HCT116 (cell line): ENCODE measurements around the gene NEURL1B. TPM values are rescaled to one million over a fixed set of nuclear protein-coding genes. Genes with fewer than 3 reads are reported as not detected.

Experiments used
- ATAC-seq: fragments of 200-7000 bp; cut with Tn5 transposase; 2 replicates; pipeline ENCODE4 v1.9.1; 2020; ENCODE audit warnings: mild to moderate bottlenecking, moderate library complexity
- BruUV-seq: library from RNA; stranded (reverse); fragments of 400-500 nt; replicated peaks from 2 replicates; lab custom pipeline; 2021; lab: Mats Ljungman, UMichigan
- CTCF ChIA-PET: fragments of 300-600 bp; sonication (Branson Sonifier 250); formaldehyde crosslinking; loops from one replicate; lab custom pipeline; 2021; ENCODE audit warnings: antibody characterized with exemption; lab: Charles Lee
- POLR2A ChIA-PET: fragments of 300-600, 350-600 bp; sonication (Branson Sonifier 250); formaldehyde crosslinking; loops from one replicate; lab custom pipeline; 2021; ENCODE audit warnings: antibody characterized with exemption; lab: Charles Lee
- RAD21 ChIA-PET, 2 experiments: fragments of 300-600 bp; sonication (Branson Sonifier 250); formaldehyde crosslinking; loops; one replicate each; lab custom pipeline; 2023; ENCODE audit warnings: low total read pairs in 2 of 2; ENCODE audit not compliant: uncharacterized antibody in 2 of 2, unreplicated experiment in 2 of 2, low non-redundant PET in 1 of 2; lab: Charles Lee
- DNase-seq: peaks from one replicate; pipeline ENCODE4 v3.0.0-alpha.2; 2010; ENCODE audit warnings: low read depth, low spot score
- H2AFZ ChIP-seq: fragments of 200-600 bp; shearing (Covaris generic), sonication (generic); 2 replicates; pipeline ENCODE4 v1.6.1; 2017; ENCODE audit warnings: low read depth, mixed run types, mixed read lengths, antibody characterized with exemption, low read length; ENCODE audit not compliant: poor library complexity, severe bottlenecking
- H3K27ac ChIP-seq: 2 replicates; pipeline ENCODE4 v1.5.1; 2012; ENCODE audit warnings: low read depth, low read length
- H3K27me3 ChIP-seq: fragments of 200-600 bp; sonication (generic); 2 replicates; pipeline ENCODE4 v1.6.1; 2016; ENCODE audit warnings: mixed run types, low read length, mixed read lengths; ENCODE audit not compliant: insufficient read depth
- H3K36me3 ChIP-seq, 2 experiments: fragments of 200-500 bp in 1 of 2; fragments of 200-600 bp in 1 of 2; sonication (Bioruptor generic) in 1 of 2; sonication (generic) in 1 of 2; 2 replicates each; pipeline versions ENCODE4 v1.5.1 to v1.6.1; 2014 to 2016; ENCODE audit warnings: low read length in 2 of 2, inconsistent platforms in 1 of 2, mixed read lengths in 1 of 2, mixed run types in 1 of 2; ENCODE audit not compliant: insufficient read depth in 2 of 2, control insufficient read depth in 1 of 2
- H3K4me1 ChIP-seq, 2 experiments: fragments of 200-600 bp in 1 of 2; sonication (generic) in 1 of 2; 2 replicates each; pipeline versions ENCODE4 v1.5.1 to v1.6.1; 2012 to 2017; ENCODE audit warnings: low read length in 2 of 2, inconsistent platforms in 1 of 2, mild to moderate bottlenecking in 1 of 2, mixed read lengths in 1 of 2, mixed run types in 1 of 2, moderate library complexity in 1 of 2; ENCODE audit not compliant: insufficient read depth in 2 of 2, control insufficient read depth in 1 of 2
- H3K4me2 ChIP-seq: fragments of 200-600 bp; sonication (generic); 2 replicates; pipeline ENCODE4 v1.6.1; 2017; ENCODE audit warnings: mixed run types, low read length, mixed read lengths
- H3K4me3 ChIP-seq, 2 experiments: fragments of 200-600 bp in 1 of 2; sonication (generic) in 1 of 2; replicated peaks in 1 of 2; 2 replicates each; pipeline ENCODE4 v1.5.1; 2011 to 2016; ENCODE audit warnings: low read length in 2 of 2, control low read depth in 1 of 2, low read depth in 1 of 2, mild to moderate bottlenecking in 1 of 2, mixed read lengths in 1 of 2, mixed run types in 1 of 2
- H3K79me2 ChIP-seq: fragments of 200-600 bp; sonication (generic); 2 replicates; pipeline ENCODE4 v1.6.1; 2017; ENCODE audit warnings: mild to moderate bottlenecking, mixed run types, low read length, moderate library complexity, mixed read lengths; ENCODE audit not compliant: insufficient read depth
- H3K9ac ChIP-seq: fragments of 200-600 bp; sonication (generic); 2 replicates; pipeline ENCODE4 v1.6.1; 2016; ENCODE audit warnings: low read length, mixed read lengths
- H3K9me2 ChIP-seq: fragments of 200-600 bp; sonication (generic), shearing (Covaris generic); 2 replicates; pipeline ENCODE4 v1.6.1; 2017; ENCODE audit warnings: mixed run types, mild to moderate bottlenecking, moderate library complexity; ENCODE audit not compliant: insufficient read depth
- H3K9me3 ChIP-seq, 2 experiments: fragments of 200-500 bp in 1 of 2; fragments of 200-600 bp in 1 of 2; sonication (Bioruptor generic) in 1 of 2; sonication (generic) in 1 of 2; 2 replicates each; pipeline ENCODE4 v1.6.1; 2014 to 2017; ENCODE audit warnings: low read length in 2 of 2, mixed read lengths in 2 of 2, inconsistent platforms in 1 of 2, low read depth in 1 of 2, mild to moderate bottlenecking in 1 of 2, mixed run types in 1 of 2, moderate library complexity in 1 of 2; ENCODE audit not compliant: control insufficient read depth in 1 of 2, insufficient read depth in 1 of 2
- H4K20me1 ChIP-seq: fragments of 200-600 bp; sonication (generic), shearing (Covaris generic); 2 replicates; pipeline ENCODE4 v1.6.1; 2017; ENCODE audit warnings: mixed run types, mild to moderate bottlenecking, moderate library complexity; ENCODE audit not compliant: insufficient read depth
- CBX3 ChIP-seq: IDR thresholded peaks from 2 replicates; pipeline ENCODE4 v1.6.1; 2012; ENCODE audit warnings: low read depth
- ELF1 ChIP-seq: IDR thresholded peaks from 2 replicates; pipeline ENCODE4 v1.6.1; 2012; ENCODE audit warnings: low read depth, borderline replicate concordance
- EZH2phosphoT487 ChIP-seq: fragments of 200-600 bp; IDR thresholded peaks from 2 replicates; pipeline ENCODE4 v1.6.1; 2018; ENCODE audit warnings: antibody characterized with exemption, borderline replicate concordance
- JUND ChIP-seq: IDR thresholded peaks from 2 replicates; pipeline ENCODE4 v1.6.1; 2012
- MAX ChIP-seq: IDR thresholded peaks from 2 replicates; pipeline ENCODE4 v1.6.1; 2012
- POLR2A ChIP-seq: IDR thresholded peaks from 2 replicates; pipeline ENCODE4 v1.7.0; 2011; ENCODE audit warnings: borderline replicate concordance; ENCODE audit not compliant: insufficient read depth, insufficient read length; ENCODE audit errors: extremely low read depth
- POLR2AphosphoS5 ChIP-seq: IDR thresholded peaks from 2 replicates; pipeline ENCODE4 v1.6.1; 2011; ENCODE audit warnings: mild to moderate bottlenecking, low read depth, low read length, moderate library complexity
- RAD21 ChIP-seq: IDR thresholded peaks from 2 replicates; pipeline ENCODE4 v1.6.1; 2012; ENCODE audit warnings: low read depth, mild to moderate bottlenecking
- REST ChIP-seq: IDR thresholded peaks from 2 replicates; pipeline ENCODE4 v1.6.1; 2012; ENCODE audit warnings: low read depth
- SRF ChIP-seq: IDR thresholded peaks from 2 replicates; pipeline ENCODE4 v1.6.1; 2012; ENCODE audit warnings: low read depth
- YY1 ChIP-seq: IDR thresholded peaks from 2 replicates; pipeline ENCODE4 v1.6.1; 2011; ENCODE audit warnings: low read length, low read depth, moderate library complexity, mild to moderate bottlenecking; ENCODE audit not compliant: insufficient replicate concordance; ENCODE audit errors: extremely low read depth
- ZBTB33 ChIP-seq: IDR thresholded peaks from 2 replicates; pipeline ENCODE4 v1.6.1; 2011; ENCODE audit warnings: mild to moderate bottlenecking, low read length, moderate library complexity; ENCODE audit not compliant: insufficient replicate concordance; ENCODE audit errors: extremely low read depth
- intact Hi-C: fragments of 100-400 bp; cut with micrococcal nuclease; formaldehyde crosslinking; loops from 2 replicates; pipeline ENCODE4 v1.10.0; 2022
- total RNA-seq: library from RNA; stranded (reverse); gene quantifications from one replicate; pipeline ENCODE4 v1.2.1, GENCODE V29; 2021; ENCODE audit not compliant: unreplicated experiment

NEURL1B gene
- total RNA-seq, 1 experiment from 2014 or later: 5.8 TPM

- no peak overlapping the region for H3K27ac ChIP-seq
- intact Hi-C loops: no loop called here
- H4K20me1 ChIP-seq: no peaks in the 10 kb centered on the region
- H3K9me3 ChIP-seq: no peaks in the 10 kb centered on the region
- TF ChIP-seq MAX: no peak
- no peak for TF ChIP-seq YY1
- TF ChIP-seq JUND: no peak
- no peak for TF ChIP-seq EZH2phosphoT487
- TF ChIP-seq REST: no peak
- TF ChIP-seq POLR2AphosphoS5: no peak
- TF ChIP-seq POLR2A: no peak
- peaks cover 0 to 9% of the 10 kb centered on the region in 2 experiments; a peak in 2 of 4 replicates for H3K4me1 ChIP-seq
- H3K79me2 ChIP-seq: no peaks in the 10 kb centered on the region
- DNase-seq (no peak), ATAC-seq (no peak)
- no peak overlapping the region for H3K9ac ChIP-seq
- H3K9me2 ChIP-seq: no peaks in the 10 kb centered on the region
- H3K36me3 ChIP-seq: no peaks in the 10 kb centered on the region
- no TSS peak for BruUV-seq
- ChIA-PET RAD21 (no interaction called here), POLR2A (no interaction called here), CTCF (no interaction called here)
- H3K4me3 ChIP-seq: no peak overlapping the region
- H2AFZ ChIP-seq: no peak overlapping the region
- H3K27me3 ChIP-seq: no peaks in the 10 kb centered on the region
- no peak overlapping the region for H3K4me2 ChIP-seq
Observed at GRCh38 chr5:172701291-172701656, 60.2 kb downstream of the NEURL1B start.

GRCh38 chr5:172703952-172704351 lies 62.9 kb downstream of the NEURL1B start:
- H3K79me2 ChIP-seq: no peaks in the 10 kb centered on the region
- POLR2A ChIA-PET: no interaction called here
- no TSS peak for BruUV-seq
- no peaks in the 10 kb centered on the region for H3K9me2 ChIP-seq
- no peaks in the 10 kb centered on the region for H3K36me3 ChIP-seq
- peaks cover 0 to 5% of the 10 kb centered on the region in 2 experiments; a peak in 1 of 4 replicates for H3K4me1 ChIP-seq
- H4K20me1 ChIP-seq: no peaks in the 10 kb centered on the region
- H2AFZ ChIP-seq: no peak overlapping the region
- RAD21 ChIA-PET: no interaction called here
- H3K4me2 ChIP-seq: no peak overlapping the region
- H3K4me3 ChIP-seq: no peak overlapping the region
- CTCF ChIA-PET: no interaction called here
- no peaks in the 10 kb centered on the region for H3K27me3 ChIP-seq
- ATAC-seq (no peak), DNase-seq (no peak)
- intact Hi-C loops: no loop called here
- H3K9me3 ChIP-seq: no peaks in the 10 kb centered on the region
- H3K9ac ChIP-seq: no peak overlapping the region
- no peak overlapping the region for H3K27ac ChIP-seq
- TF ChIP-seq JUND (no peak), RAD21 (no peak), REST (no peak), SRF (no peak), ZBTB33 (no peak), ELF1 (no peak), CBX3 (no peak)
